Smooth muscle cell (in vitro differentiated cells): Measurements from ENCODE around the gene ADGRL3. TPM values are rescaled to one million over a fixed set of nuclear protein-coding genes. Genes with fewer than 3 reads are reported as not detected.
"Not testable (repeated sequence)": the region's sequence is repeated elsewhere in the genome, so short reads cannot be mapped to it uniquely, and the experiment has no call there.

Source experiments
- DNase-seq: peaks from one replicate; lab custom pipeline; 2025; ENCODE audit not compliant: unreplicated experiment; lab: John Stamatoyannopoulos, UW
- H2AFZ ChIP-seq: fragments of 200-600 bp; sonication (generic); 2 replicates; pipeline ENCODE4 v1.6.0; 2016; ENCODE audit warnings: antibody characterized with exemption, low read depth, mild to moderate bottlenecking
- H3F3A ChIP-seq: fragments of 200-600 bp; sonication (generic); 2 replicates; pipeline ENCODE4 v1.6.0; 2017; ENCODE audit warnings: antibody characterized with exemption, low read depth
- H3K27ac ChIP-seq: fragments of 200-600 bp; sonication (generic); 2 replicates; pipeline ENCODE4 v1.5.1; 2016; ENCODE audit warnings: low read depth, mild to moderate bottlenecking
- H3K27me3 ChIP-seq: fragments of 200-600 bp; sonication (generic); 2 replicates; pipeline ENCODE4 v1.6.1; 2016; ENCODE audit warnings: low read depth, mild to moderate bottlenecking
- H3K36me3 ChIP-seq: fragments of 200-600 bp; sonication (generic); 2 replicates; pipeline ENCODE4 v1.5.1; 2016; ENCODE audit warnings: low read depth
- H3K4me1 ChIP-seq: fragments of 200-600 bp; sonication (generic); 2 replicates; pipeline ENCODE4 v1.5.1; 2016; ENCODE audit warnings: low read depth
- H3K4me2 ChIP-seq: fragments of 200-600 bp; sonication (generic); 2 replicates; pipeline ENCODE4 v1.6.0; 2016; ENCODE audit warnings: mild to moderate bottlenecking
- H3K4me3 ChIP-seq: fragments of 200-600 bp; sonication (generic); 2 replicates; pipeline ENCODE4 v1.5.1; 2016; ENCODE audit warnings: mild to moderate bottlenecking
- H3K79me2 ChIP-seq: fragments of 200-600 bp; sonication (generic); 2 replicates; pipeline ENCODE4 v1.6.0; 2016; ENCODE audit warnings: low read depth, mild to moderate bottlenecking
- H3K9ac ChIP-seq: fragments of 200-600 bp; sonication (generic); 2 replicates; pipeline ENCODE4 v1.6.0; 2016; ENCODE audit warnings: low read depth
- H3K9me3 ChIP-seq: fragments of 200-600 bp; sonication (generic); replicated peaks from 2 replicates; pipeline ENCODE4 v1.5.1; 2016; ENCODE audit warnings: low read depth
- H4K20me1 ChIP-seq: fragments of 200-600 bp; sonication (generic); 2 replicates; pipeline ENCODE4 v1.6.0; 2016; ENCODE audit warnings: low read depth
- WGBS: methylation state at CpG from one replicate; pipeline ENCODE4 v1.1.7; 2016; ENCODE audit warnings: low lambda C conversion rate; 5-methylcytosine and 5-hydroxymethylcytosine counted together
- polyA plus RNA-seq: library from polyadenylated mRNA; unstranded; fragments of >200 nt; fragmentation: Nextera tagmentation; extraction: Ambion mirVana; gene quantifications from 2 replicates; pipeline ENCODE4 v1.2.1, GENCODE V29; 2016
- total RNA-seq: library from RNA; depleted of rRNA; stranded (reverse); fragments of >200 nt; gene quantifications from 2 replicates; pipeline ENCODE4 v1.2.3, GENCODE V29; 2014
- TF ChIP-seq, protein P1 (sequence below): fragments of 200-600 bp; sonication (generic); IDR thresholded peaks from 2 replicates; pipeline ENCODE4 v1.5.1; 2017; ENCODE audit warnings: borderline replicate concordance, mild to moderate bottlenecking, antibody characterized with exemption; ENCODE audit not compliant: insufficient read depth, poor library complexity, severe bottlenecking

ADGRL3 gene
- total and polyA plus RNA-seq, 2 experiments from 2014 or later: 2.4 to 9.5 TPM

DNA sequence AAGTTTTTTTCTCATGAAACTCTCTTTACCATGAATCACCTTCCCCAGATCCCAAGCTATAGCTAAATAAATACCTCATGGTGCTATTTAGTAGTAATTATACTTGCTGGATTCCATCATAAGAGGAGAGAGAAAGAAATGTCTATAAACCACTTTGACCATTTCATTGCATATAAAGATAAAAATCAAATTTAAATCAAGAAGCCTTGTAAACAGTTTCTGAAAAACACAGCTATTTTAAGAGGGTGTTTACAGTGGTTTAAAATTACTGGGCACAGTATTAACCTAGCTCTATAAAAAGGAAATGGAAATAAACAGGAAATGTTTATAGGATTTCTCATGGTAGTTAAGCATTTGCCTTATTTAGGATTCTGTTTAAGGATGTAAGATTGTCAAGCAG lies 637.9 kb downstream of the ADGRL3 start:
- TF ChIP-seq, protein P1, sequence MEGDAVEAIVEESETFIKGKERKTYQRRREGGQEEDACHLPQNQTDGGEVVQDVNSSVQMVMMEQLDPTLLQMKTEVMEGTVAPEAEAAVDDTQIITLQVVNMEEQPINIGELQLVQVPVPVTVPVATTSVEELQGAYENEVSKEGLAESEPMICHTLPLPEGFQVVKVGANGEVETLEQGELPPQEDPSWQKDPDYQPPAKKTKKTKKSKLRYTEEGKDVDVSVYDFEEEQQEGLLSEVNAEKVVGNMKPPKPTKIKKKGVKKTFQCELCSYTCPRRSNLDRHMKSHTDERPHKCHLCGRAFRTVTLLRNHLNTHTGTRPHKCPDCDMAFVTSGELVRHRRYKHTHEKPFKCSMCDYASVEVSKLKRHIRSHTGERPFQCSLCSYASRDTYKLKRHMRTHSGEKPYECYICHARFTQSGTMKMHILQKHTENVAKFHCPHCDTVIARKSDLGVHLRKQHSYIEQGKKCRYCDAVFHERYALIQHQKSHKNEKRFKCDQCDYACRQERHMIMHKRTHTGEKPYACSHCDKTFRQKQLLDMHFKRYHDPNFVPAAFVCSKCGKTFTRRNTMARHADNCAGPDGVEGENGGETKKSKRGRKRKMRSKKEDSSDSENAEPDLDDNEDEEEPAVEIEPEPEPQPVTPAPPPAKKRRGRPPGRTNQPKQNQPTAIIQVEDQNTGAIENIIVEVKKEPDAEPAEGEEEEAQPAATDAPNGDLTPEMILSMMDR: no peak
- Histone ChIP-seq H3K9me3 (no peaks in the 10 kb centered on the region), H2AFZ (no peak overlapping the region), H4K20me1 (no peaks in the 10 kb centered on the region), H3K4me1 (peaks cover 27% of the 10 kb centered on the region), H3K9ac (no peak overlapping the region), H3K36me3 (no peaks in the 10 kb centered on the region), H3K4me3 (no peak overlapping the region), H3K79me2 (no peaks in the 10 kb centered on the region), H3K27me3 (no peaks in the 10 kb centered on the region), H3K4me2 (no peak overlapping the region), H3F3A (no peaks in the 10 kb centered on the region), H3K27ac (no peak overlapping the region)
- DNase-seq: no peak

DNA sequence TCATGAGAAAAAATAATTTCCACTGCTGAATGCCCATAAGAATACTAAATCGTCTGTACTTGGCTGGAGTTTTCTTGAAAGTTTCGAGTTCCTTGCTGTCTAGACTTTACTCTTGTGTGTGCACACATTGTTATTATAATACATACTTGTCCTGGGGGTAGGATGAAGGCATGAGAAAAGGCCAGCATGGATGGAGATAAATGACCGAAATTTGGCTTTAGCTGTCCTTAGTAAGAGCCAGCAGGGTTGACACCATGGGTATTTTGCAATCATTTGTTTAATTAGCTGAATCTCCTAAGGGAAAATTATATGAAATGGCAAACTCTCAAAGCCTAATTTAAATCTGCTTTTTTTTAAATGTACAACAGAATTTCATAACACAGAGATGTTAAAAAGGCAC lies 641.6 kb downstream of the ADGRL3 start:
- Histone ChIP-seq H4K20me1 (no peaks in the 10 kb centered on the region), H3F3A (no peaks in the 10 kb centered on the region), H3K36me3 (no peaks in the 10 kb centered on the region), H3K27me3 (no peaks in the 10 kb centered on the region), H3K4me2 (no peak overlapping the region), H3K79me2 (no peaks in the 10 kb centered on the region), H3K4me3 (no peak overlapping the region), H3K4me1 (peaks cover 15% of the 10 kb centered on the region), H3K9me3 (no peaks in the 10 kb centered on the region), H3K27ac (no peak overlapping the region), H3K9ac (no peak overlapping the region), H2AFZ (no peak overlapping the region)
- no peak for DNase-seq
- 86% methylated on average over 3 of the region's 3 CpGs for whole genome bisulfite sequencing
- TF ChIP-seq, protein P1: no peak

DNA sequence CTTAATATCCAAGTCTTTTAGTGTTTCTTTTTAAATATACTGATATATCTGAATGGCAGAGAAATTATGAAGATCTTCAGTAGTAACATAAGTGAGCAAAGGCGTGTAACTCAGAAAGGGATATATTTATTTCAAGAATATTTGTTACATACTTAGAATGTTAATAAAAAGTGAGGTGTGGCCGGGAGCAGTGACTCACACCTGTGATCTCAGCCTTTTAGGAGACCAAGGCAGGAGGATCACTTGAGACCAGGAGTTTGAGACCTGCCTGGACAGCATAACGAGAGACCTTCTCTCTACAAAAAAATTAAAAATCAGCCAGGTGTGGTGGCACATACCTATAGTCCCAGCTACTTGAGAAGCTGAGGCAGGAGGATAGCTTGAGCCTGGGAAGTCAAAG lies 651.0 kb downstream of the ADGRL3 start:
- no peak overlapping the region for H3K4me3 ChIP-seq
- H3K79me2 ChIP-seq: no peaks in the 10 kb centered on the region
- DNase-seq: no peak
- H2AFZ ChIP-seq: no peak overlapping the region
- WGBS: 92% methylated on average over 3 of the region's 3 CpGs
- no peak overlapping the region for H3K4me2 ChIP-seq
- no peaks in the 10 kb centered on the region for H3K9me3 ChIP-seq
- no peaks in the 10 kb centered on the region for H3K4me1 ChIP-seq
- no peaks in the 10 kb centered on the region for H3K27me3 ChIP-seq
- H3F3A ChIP-seq: no peaks in the 10 kb centered on the region
- no peaks in the 10 kb centered on the region for H3K36me3 ChIP-seq
- H4K20me1 ChIP-seq: no peaks in the 10 kb centered on the region
- H3K27ac ChIP-seq: no peak overlapping the region
- H3K9ac ChIP-seq: no peak overlapping the region
- TF ChIP-seq, protein P1: no peak

DNA sequence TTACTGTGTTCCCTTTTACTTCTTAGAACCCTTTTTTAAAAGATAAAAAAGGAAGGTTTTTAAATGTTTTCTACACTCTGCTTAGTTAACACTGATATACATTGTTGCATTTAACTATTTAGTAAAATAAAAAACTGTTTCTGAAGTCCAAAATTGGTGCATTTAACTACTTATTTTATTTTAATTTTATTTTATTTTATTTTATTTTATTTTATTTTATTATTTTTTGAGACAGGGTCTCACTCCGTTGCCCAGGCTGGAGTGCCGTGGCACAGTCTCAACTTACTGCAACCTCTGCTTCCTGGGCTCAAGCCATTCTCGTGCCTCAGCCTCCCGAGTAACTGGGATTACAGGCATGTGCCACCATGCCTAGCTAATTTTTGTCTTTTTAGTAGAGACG lies 652.0 kb downstream of the ADGRL3 start:
- not testable (repeated sequence) for H3K79me2 ChIP-seq, H4K20me1 ChIP-seq, H3K36me3 ChIP-seq, H3K4me2 ChIP-seq, H3K27me3 ChIP-seq, H2AFZ ChIP-seq, H3K9me3 ChIP-seq, DNase-seq, H3K4me1 ChIP-seq, H3F3A ChIP-seq, H3K27ac ChIP-seq, H3K9ac ChIP-seq, H3K4me3 ChIP-seq
- 100% methylated on average over 5 of the region's 5 CpGs for WGBS
